Left ventricle myocardium inferior (tissue), 1 donor: ENCODE data around the gene CCDC182. TPM values are rescaled to one million over a fixed set of nuclear protein-coding genes. Genes with fewer than 3 reads are reported as not detected.

Experiments
- DNase-seq: peaks from one replicate; pipeline ENCODE4 v3.0.0-alpha.2; 2020
- H3K27ac ChIP-seq: fragments of 200-600 bp; replicated peaks from 2 replicates; pipeline ENCODE4 v1.8.0; 2021
- H3K27me3 ChIP-seq: fragments of 200-600 bp; 2 replicates; pipeline ENCODE4 v1.8.0; 2021; ENCODE audit warnings: low read depth
- H3K36me3 ChIP-seq: fragments of 200-600 bp; 2 replicates; pipeline ENCODE4 v1.8.0; 2021
- H3K4me1 ChIP-seq: fragments of 200-600 bp; 2 replicates; pipeline ENCODE4 v1.8.0; 2021
- H3K4me3 ChIP-seq: fragments of 200-600 bp; 2 replicates; pipeline ENCODE4 v1.8.0; 2021; ENCODE audit warnings: mild to moderate bottlenecking, moderate library complexity
- H3K9me3 ChIP-seq: fragments of 200-600 bp; replicated peaks from 2 replicates; pipeline ENCODE4 v1.8.0; 2021
- intact Hi-C: fragments of 100-400 bp; cut with micrococcal nuclease; formaldehyde crosslinking; loops from one replicate; pipeline ENCODE4 v1.11.0; 2022
- long read RNA-seq: library from polyadenylated mRNA; unstranded; transcript quantifications from one replicate; pipeline ENCODE4 v2.0.0, GENCODE V29; 2021
- total RNA-seq: library from RNA; stranded (reverse); fragmentation: NEBNext Ultra II Directional; extraction: Animal tissue kit (Norgen Biotek cat#: 25700); gene quantifications from one replicate; pipeline ENCODE4 v1.2.1, GENCODE V29; 2021
- TF ChIP-seq, protein P1 (sequence below): fragments of 200-600 bp; IDR thresholded peaks from 2 replicates; pipeline ENCODE4 v1.8.0; 2021; ENCODE audit warnings: antibody characterized with exemption, mild to moderate bottlenecking, borderline replicate concordance
- donor health status: DM: no; HTN: yes; CAD: no; lungs with severe emphysema.

The CCDC182 gene
- total RNA-seq = not detected
- long read RNA-seq = 0 reads

GRCh38 chr17:57745242-57745641 is at the start of gene CCDC182:
TSS of gene CCDC182 (minus strand) at chr17:57745299. CDS start at chr17:57745272, 27 bp downstream.
- TF ChIP-seq, protein P1, sequence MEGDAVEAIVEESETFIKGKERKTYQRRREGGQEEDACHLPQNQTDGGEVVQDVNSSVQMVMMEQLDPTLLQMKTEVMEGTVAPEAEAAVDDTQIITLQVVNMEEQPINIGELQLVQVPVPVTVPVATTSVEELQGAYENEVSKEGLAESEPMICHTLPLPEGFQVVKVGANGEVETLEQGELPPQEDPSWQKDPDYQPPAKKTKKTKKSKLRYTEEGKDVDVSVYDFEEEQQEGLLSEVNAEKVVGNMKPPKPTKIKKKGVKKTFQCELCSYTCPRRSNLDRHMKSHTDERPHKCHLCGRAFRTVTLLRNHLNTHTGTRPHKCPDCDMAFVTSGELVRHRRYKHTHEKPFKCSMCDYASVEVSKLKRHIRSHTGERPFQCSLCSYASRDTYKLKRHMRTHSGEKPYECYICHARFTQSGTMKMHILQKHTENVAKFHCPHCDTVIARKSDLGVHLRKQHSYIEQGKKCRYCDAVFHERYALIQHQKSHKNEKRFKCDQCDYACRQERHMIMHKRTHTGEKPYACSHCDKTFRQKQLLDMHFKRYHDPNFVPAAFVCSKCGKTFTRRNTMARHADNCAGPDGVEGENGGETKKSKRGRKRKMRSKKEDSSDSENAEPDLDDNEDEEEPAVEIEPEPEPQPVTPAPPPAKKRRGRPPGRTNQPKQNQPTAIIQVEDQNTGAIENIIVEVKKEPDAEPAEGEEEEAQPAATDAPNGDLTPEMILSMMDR = no peak
- no peaks in the 10 kb centered on the region for H3K4me1 ChIP-seq
- H3K27me3 ChIP-seq = peaks cover 57% of the 10 kb centered on the region
- H3K4me3 ChIP-seq = no peak within 1 kb of the TSS
- no peaks in the 10 kb centered on the region for H3K9me3 ChIP-seq
- DNase-seq = no peak
- H3K36me3 ChIP-seq = no peaks in the 10 kb centered on the region
- intact Hi-C loops = loop anchor here (10.0 kb wide), 2 partner anchors 500 to 610 kb away; no protein-coding TSS in a partner anchor
- no peak within 1 kb of the TSS for H3K27ac ChIP-seq

DNA sequence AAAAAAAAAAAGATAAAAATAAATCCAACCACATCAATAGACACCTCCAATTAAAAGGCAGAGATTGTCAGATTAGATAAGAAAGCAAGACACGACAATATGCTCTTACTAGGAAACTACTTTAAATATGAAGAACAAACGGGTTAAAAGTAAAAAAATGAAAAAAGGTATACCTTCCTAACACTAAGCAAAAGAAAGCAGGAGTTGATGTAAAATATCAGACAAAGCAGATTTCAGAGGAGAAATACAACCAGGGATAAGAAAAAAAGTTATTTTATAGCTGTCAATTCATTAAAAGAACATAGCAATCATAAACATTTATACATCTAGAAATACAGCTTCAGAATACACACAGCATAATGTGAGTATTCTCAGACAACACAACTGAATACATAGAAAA is 49.7 kb upstream of the CCDC182 start:
- Histone ChIP-seq H3K9me3 (no peaks in the 10 kb centered on the region), H3K4me3 (no peak overlapping the region), H3K27ac (no peak overlapping the region), H3K27me3 (peaks cover 3% of the 10 kb centered on the region), H3K36me3 (no peaks in the 10 kb centered on the region), H3K4me1 (no peaks in the 10 kb centered on the region)
- intact Hi-C loops = no loop called here
- DNase-seq = no peak
- TF ChIP-seq, protein P1 = no peak

DNA sequence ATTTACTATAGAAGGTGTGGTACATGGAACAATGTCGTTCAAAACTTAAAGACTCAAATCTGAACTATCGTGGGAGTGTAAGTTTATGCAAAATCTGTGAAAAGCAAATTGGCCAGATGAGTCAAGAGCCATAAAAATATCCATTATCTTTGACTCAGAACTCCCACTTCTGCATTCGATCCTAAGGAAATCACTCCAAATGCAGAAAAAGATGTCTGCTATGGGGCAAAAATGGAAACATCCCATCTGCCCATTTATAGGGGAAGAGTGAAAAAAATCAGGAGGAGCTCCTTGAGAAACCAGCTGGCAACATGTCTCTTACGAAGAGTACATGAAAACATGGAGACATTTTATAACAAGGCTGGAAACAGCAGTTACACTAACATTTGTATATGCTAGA is 43.6 kb upstream of the CCDC182 start:
- Histone ChIP-seq H3K4me3 (no peak overlapping the region), H3K4me1 (peaks cover 8% of the 10 kb centered on the region), H3K9me3 (no peaks in the 10 kb centered on the region), H3K27me3 (peaks cover 11% of the 10 kb centered on the region), H3K36me3 (no peaks in the 10 kb centered on the region), H3K27ac (no peak overlapping the region)
- intact Hi-C loops = no loop called here
- DNase-seq = no peak
- TF ChIP-seq, protein P1 = no peak

DNA sequence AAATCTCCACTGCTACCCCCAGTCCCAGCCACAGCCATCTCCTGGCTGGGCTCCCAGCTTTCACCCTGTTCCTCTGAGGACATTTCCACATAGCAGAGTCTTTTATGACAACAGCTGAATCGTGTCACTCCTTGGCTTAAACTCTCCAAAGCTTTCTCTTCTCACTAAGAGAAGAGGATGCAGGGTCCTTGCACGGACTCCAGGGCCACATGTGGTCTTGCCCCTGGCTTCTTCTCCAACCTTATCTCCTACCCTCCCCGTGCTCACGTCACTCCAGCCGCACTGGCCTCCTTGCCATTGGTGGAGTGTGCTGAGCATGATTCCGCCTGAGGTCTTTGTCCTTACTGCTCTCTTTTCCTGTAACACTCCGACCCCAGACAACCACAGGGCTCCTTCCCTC is 39.9 kb upstream of the CCDC182 start:
- TF ChIP-seq, protein P1 = no peak
- Histone ChIP-seq H3K27ac (peak overlapping the region; percentile 69), H3K4me1 (peaks cover 35% of the 10 kb centered on the region), H3K9me3 (no peaks in the 10 kb centered on the region), H3K36me3 (no peaks in the 10 kb centered on the region), H3K27me3 (peaks cover 10% of the 10 kb centered on the region), H3K4me3 (no peak overlapping the region)
- intact Hi-C loops = no loop called here
- peak; percentile 64 for DNase-seq

DNA sequence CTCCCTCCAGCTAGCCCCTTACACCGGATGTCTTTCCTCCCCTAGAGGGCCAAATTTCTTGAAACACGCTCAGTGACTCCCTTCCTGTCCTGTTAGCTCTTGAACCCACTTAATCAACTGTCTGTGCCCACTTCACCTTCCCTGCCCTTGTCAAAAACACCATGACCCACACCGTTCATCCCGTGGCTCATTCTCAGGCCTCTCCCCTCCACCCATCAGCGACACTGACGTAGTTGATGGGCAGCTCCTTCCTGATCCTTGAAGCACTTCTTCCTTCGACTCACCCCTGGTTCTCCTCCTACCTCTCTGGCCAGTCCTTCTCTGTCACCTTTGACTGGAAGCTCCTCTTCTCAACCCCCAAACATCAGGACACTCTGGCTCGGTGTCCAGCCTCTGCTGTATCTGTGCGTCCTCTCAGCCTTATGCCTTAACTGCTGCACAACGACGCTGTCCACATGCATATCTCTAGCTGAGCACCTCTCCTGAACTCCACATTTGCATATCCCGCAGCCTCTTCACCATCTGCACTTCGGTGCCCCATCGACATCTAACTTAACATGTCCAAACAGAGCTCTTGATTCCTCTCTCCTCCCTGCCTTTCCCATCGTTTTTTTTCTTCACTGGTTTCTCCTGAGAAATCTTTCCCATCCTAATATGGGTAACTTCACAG is 39.3 kb upstream of the CCDC182 start:
- TF ChIP-seq, protein P1 = no peak
- no peaks in the 10 kb centered on the region for H3K36me3 ChIP-seq
- no peak overlapping the region for H3K4me3 ChIP-seq
- intact Hi-C loops = no loop called here
- peaks cover 35% of the 10 kb centered on the region for H3K4me1 ChIP-seq
- no peaks in the 10 kb centered on the region for H3K9me3 ChIP-seq
- peaks cover 3% of the 10 kb centered on the region for H3K27me3 ChIP-seq
- H3K27ac ChIP-seq = peak overlapping the region; percentile 69
- no peak for DNase-seq
